GM12874 (cell line): Measurements from ENCODE around the gene TSPAN18.

Experiments
- TF ChIP-seq, protein P1 (sequence below): IDR thresholded peaks from 2 replicates; pipeline ENCODE4 v1.5.1; 2011; ENCODE audit warnings: low read depth, mild to moderate bottlenecking, control low read depth, low read length, moderate library complexity; ENCODE audit not compliant: insufficient read depth

Gene TSPAN18

DNA sequence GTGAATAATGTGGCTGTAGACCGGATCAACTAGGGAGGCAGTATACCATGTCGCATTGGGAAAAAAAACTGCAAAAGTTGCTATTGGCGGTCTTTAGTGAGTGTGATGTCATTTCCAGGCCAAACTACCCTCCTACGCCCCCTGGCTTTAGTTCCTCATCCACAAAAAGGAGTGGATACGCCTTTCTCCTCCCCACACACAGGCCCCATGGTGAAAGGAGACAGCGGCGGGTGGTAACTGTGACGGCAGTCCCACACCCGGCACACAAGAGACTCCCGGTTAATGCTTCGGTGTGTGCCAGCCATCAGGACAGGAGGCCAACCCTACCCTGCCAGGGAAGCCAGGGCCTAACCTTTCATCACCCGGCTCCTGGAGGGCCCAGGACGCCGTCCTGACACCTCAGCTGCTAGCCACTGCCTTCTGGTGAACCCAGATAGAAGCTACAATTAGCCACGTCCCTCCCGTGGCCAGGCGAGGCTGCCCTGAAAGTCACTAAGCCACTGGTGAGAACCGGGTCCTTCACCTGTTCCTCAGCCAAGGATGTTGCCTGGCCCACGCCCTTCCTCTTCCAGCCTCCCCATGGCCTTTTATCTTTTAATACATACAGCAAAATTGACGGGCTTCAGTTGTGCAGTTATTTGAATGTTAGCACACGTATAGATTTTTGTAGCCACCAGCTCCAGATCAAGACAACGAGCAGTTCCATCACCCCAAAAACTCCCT lies 213.1 kb downstream of the TSPAN18 start:
- TF ChIP-seq, protein P1, sequence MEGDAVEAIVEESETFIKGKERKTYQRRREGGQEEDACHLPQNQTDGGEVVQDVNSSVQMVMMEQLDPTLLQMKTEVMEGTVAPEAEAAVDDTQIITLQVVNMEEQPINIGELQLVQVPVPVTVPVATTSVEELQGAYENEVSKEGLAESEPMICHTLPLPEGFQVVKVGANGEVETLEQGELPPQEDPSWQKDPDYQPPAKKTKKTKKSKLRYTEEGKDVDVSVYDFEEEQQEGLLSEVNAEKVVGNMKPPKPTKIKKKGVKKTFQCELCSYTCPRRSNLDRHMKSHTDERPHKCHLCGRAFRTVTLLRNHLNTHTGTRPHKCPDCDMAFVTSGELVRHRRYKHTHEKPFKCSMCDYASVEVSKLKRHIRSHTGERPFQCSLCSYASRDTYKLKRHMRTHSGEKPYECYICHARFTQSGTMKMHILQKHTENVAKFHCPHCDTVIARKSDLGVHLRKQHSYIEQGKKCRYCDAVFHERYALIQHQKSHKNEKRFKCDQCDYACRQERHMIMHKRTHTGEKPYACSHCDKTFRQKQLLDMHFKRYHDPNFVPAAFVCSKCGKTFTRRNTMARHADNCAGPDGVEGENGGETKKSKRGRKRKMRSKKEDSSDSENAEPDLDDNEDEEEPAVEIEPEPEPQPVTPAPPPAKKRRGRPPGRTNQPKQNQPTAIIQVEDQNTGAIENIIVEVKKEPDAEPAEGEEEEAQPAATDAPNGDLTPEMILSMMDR = no peak

DNA sequence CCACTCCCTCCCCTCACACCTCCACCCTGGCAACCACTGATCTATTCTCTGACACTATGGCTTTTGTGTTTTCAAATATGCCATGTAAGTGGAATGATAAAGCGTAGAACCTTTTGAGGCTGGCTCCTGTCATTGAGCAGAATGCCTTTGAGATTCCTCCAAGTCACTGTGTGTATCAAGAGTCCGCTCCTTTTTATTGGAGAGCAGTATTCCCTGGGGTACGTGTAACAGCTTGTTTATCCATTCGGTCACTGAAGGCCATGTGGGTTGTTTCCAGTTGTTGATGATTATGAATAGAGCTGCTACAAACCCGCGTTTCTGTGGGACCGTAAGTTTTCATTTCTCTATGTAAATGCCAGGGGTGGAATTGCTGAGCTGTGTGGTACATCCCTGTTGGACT lies 213.6 kb downstream of the TSPAN18 start:
- TF ChIP-seq, protein P1 = no peak

DNA sequence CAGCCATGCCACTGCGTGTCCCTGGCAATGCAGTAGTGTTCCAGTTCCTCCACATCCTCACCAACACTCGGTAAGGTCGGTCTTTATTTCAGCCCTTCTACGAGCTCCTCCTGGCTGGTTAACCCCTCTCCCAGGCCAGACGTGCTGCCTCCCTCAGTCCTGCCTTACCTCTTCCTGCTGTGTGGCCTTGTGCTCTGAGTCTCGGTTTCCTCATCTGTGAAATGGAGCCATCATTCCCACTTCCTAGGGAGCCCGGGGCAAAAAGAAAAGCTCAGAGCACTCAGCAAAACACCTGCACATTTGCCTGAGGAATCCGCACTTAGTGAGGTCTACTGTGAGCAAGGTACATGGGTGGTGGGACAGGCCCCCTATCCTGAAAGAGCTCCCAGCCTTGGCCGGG lies 214.1 kb downstream of the TSPAN18 start:
- TF ChIP-seq, protein P1 = no peak

DNA sequence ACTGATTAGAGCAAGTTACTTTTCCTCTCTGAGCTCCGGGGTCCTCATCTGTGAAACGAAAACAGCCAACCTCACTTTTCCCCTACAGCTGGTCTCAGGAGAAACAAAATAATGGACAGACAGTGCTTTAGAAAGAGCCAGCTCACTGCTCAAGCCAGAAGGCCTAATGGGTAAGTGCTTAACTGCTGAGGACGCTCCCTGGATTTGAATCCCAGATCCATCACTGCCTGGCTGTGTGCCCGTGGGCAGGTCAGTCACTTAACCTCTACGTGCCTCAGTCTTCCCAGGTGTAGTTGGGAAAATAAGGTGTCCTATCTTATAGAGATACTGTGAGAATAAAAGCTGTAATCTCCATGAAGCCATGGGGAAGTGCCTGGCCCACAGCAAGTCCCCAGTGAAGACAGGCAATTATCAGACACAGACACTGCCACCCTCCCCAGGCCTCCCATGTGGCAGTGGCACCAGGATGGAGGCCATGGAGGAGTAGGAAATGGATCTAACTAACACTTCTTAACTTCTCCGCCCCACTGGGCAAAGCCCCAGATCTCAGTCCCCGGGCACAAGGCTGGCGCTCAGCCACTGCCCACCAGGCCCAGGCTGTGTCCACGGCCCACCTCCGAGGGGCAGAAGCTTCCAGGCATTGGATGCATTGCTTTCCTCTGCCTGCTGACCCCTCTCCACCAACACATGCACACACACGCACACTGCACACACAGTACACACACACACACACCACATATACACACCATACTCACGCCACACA lies 214.7 kb downstream of the TSPAN18 start:
- TF ChIP-seq, protein P1 = no peak

DNA sequence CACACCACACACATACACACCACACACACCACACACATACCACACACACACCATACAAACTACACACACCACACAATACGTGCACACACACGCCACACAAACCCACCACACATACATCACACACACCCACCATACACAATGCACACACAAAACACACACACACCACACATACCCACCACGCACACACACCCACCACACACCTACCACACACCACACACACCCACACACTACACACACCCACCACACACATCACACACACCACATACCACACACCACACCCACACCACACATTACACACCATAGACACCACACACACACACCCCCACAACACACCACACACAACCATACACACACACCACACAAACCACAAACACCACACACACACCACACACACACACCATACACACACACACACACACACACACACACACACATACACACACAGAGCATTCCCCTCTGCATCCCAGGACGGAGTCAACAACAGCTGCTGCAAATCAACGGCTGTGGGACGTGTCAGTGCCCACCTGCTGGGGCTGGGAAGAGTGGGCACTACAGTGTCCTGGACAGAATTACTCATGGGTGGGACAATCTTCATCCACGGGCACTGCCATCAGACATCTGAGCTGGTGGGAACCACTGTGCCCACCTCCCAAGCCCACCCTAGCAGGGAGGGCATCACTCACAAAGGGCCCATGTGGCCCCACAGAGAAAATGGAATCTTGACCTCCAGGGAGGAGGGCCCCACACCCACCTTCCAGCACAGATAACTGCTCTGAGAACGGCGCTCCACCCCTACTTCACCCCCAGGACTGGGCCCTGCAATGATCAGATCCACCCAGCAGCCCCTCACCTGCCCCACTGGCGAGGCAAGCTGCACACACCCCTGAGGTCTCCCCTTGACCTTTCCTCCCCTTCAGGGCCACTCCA lies 215.5 kb downstream of the TSPAN18 start:
- TF ChIP-seq, protein P1 = no peak

DNA sequence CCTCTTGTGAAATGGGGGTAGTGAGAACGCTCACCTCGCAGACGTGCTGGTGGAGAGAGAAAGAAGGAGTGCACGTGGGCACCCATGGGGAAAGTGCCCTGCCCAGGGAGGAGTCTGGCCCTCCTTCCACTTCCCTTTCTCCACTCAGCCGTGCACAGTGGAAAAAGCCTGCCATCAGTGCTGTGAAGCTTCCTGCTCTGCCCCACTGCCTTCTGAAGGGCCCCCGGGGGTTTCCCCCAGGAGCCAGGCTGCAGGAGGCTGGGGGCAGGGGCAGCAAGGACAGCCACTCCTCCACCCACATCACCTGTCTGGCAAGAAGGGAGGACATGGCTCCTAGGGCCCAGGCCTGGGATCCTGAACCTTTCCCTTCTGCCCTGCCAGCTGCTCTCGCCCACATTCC lies 216.4 kb downstream of the TSPAN18 start:
- TF ChIP-seq, protein P1 = no peak

DNA sequence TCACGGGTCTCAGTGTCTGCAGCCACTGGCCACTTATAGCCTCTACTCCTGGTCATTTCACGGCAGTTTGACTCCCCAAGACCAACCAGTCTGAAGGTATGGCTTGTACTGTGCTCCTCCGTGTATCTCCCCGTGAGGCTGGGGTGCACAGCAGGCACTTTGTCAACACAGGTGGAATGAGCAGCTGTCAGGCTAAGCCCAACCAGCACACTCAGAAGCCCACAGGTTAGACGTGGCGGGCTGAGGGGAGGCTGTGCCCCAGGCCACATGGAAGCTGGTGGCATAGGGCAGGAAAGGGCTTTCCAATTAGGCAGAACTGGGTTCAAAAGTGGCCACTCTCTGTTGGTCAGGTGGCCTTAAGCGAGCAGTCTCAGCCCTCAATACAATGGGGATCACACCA lies 216.9 kb downstream of the TSPAN18 start:
- TF ChIP-seq, protein P1 = no peak
